ENCODE measurements around the gene ACACA. TPM values are rescaled to one million over a fixed set of nuclear protein-coding genes. Genes with fewer than 3 reads are reported as not detected.

ACACA gene
- total and polyA plus RNA-seq, 2 donors from 2014 or later = 13.8 to 34.9 TPM

DNA sequence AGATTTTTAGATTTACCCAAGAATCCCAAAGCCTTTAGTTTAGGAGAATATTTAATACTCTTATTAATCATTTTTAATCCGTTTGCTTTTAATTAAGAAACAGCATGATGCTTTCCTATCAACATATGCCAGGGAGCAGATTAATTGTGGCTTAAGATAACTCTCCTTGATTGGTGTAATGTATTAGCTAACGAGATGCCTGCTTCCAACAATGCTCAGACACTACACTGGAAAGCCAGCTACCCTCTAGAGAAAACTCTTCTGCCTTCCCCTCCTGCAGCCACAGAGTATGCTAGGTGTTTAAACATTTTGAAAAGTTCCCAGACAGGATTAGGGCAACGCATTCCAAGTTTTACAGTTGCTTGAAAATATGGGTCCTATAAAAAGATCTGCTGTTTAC is 315.7 kb downstream of the ACACA start:
- no peak for FAIRE-seq

DNA sequence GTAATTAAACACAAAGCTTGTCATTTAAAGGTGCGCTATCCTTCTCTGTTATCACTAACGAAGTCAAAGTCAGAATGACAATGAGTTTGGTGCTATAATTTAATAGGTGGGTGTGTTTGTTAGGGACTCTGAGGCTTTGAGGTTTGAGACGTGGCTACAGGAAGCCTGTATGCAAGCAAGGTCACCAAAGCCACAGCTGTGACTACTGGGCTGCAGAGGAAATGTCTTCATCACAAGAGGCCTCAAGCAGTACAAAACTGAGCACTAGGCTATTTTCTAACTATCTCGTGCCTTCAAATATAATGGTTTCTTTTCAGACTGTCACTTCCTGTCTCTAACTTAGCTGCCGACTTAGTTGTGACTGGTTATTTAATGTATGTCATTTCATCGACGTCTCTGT is 316.7 kb downstream of the ACACA start:
- FAIRE-seq (no peak), DNase-seq (no peak)
- H3K4me1 ChIP-seq (ENCODE audit: control insufficient read depth in 2 of 3, insufficient read depth in 2 of 3, low read depth in 1 of 3, low read length in 3 of 3) = peaks cover 4 to 8% (median 6%) of the 10 kb centered on the region in 3 donors
- H3K4me3 ChIP-seq (ENCODE audit: low read length in 3 of 3) = no peak overlapping the region
- no peak for TF ChIP-seq CTCF (IDR thresholded peaks at IDR 0.05; ENCODE audit: borderline replicate concordance, extremely low read depth, insufficient read depth)
- no peaks in the 10 kb centered on the region for H3K27me3 ChIP-seq (ENCODE audit: control insufficient read depth, insufficient read depth, low read length)
- no peaks in the 10 kb centered on the region for H3K9me3 ChIP-seq (ENCODE audit: control insufficient read depth in 2 of 3, insufficient read depth in 1 of 3, low read length in 3 of 3)
- H3K27ac ChIP-seq (ENCODE audit: low read depth in 2 of 2, low read length in 2 of 2) = no peak overlapping the region
- no peaks in the 10 kb centered on the region for H3K36me3 ChIP-seq (ENCODE audit: control insufficient read depth in 2 of 3, insufficient read depth in 3 of 3, low read length in 3 of 3)
- intact Hi-C loops (cut with DNase I) = no loop called here
- no peak overlapping the region for H3K9ac ChIP-seq (ENCODE audit: low read length in 3 of 3)

More for the DNA sequence above, 315.7 kb downstream of the ACACA start:
- Histone ChIP-seq H3K4me3 (ENCODE audit: low read length in 3 of 3) (no peak overlapping the region), H3K9me3 (ENCODE audit: control insufficient read depth in 2 of 3, insufficient read depth in 1 of 3, low read length in 3 of 3) (no peaks in the 10 kb centered on the region), H3K27ac (ENCODE audit: low read depth in 2 of 2, low read length in 2 of 2) (no peak overlapping the region), H3K4me1 (ENCODE audit: control insufficient read depth in 2 of 3, insufficient read depth in 2 of 3, low read depth in 1 of 3, low read length in 3 of 3) (peaks cover 4 to 8% (median 4%) of the 10 kb centered on the region in 3 donors), H3K27me3 (ENCODE audit: control insufficient read depth, insufficient read depth, low read length) (no peaks in the 10 kb centered on the region), H3K36me3 (ENCODE audit: control insufficient read depth in 2 of 3, insufficient read depth in 3 of 3, low read length in 3 of 3) (peaks cover 0 to 2% (median 0%) of the 10 kb centered on the region in 3 donors), H3K9ac (ENCODE audit: low read length in 3 of 3) (no peak overlapping the region)
- no peak for TF ChIP-seq CTCF (IDR thresholded peaks at IDR 0.05; ENCODE audit: borderline replicate concordance, extremely low read depth, insufficient read depth)
- no peak for DNase-seq
- intact Hi-C loops (cut with DNase I) = no loop called here

DNA sequence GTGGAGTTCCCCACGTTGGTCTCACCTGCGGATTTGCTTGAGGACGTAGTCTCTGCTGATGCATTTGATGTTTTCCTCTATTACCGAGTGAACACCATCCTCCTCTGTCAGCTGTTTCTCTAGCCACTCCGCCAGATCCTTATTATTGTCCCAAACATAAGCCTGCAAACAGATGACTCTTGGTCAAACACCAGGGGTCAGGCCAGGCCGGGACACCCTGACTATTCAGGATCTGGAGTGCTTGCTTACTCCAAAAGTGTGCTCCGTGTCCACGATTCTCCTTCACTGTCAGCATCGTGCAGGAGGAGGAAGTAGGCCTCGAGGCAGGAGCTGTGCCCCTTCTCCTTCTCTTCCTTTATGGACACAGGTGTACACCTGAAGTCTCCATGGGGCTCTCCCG is 317.7 kb downstream of the ACACA start:
- Histone ChIP-seq H3K27ac (ENCODE audit: low read depth in 2 of 2, low read length in 2 of 2) (no peak overlapping the region), H3K9ac (ENCODE audit: low read length in 3 of 3) (no peak overlapping the region), H3K27me3 (ENCODE audit: control insufficient read depth, insufficient read depth, low read length) (no peaks in the 10 kb centered on the region), H3K4me1 (ENCODE audit: control insufficient read depth in 2 of 3, insufficient read depth in 2 of 3, low read depth in 1 of 3, low read length in 3 of 3) (peaks cover 4 to 8% (median 6%) of the 10 kb centered on the region in 3 donors), H3K9me3 (ENCODE audit: control insufficient read depth in 2 of 3, insufficient read depth in 1 of 3, low read length in 3 of 3) (no peaks in the 10 kb centered on the region), H3K36me3 (ENCODE audit: control insufficient read depth in 2 of 3, insufficient read depth in 3 of 3, low read length in 3 of 3) (no peaks in the 10 kb centered on the region), H3K4me3 (ENCODE audit: low read length in 3 of 3) (no peak overlapping the region)
- intact Hi-C loops (cut with DNase I) = no loop called here
- no peak for TF ChIP-seq CTCF (IDR thresholded peaks at IDR 0.05; ENCODE audit: borderline replicate concordance, extremely low read depth, insufficient read depth)
- DNase-seq (no peak), FAIRE-seq (no peak)

- H3K4me1 ChIP-seq (ENCODE audit: control insufficient read depth in 2 of 3, insufficient read depth in 2 of 3, low read depth in 1 of 3, low read length in 3 of 3) = peaks cover 4 to 8% (median 6%) of the 10 kb centered on the region in 3 donors
- TF ChIP-seq CTCF (IDR thresholded peaks at IDR 0.05; ENCODE audit: borderline replicate concordance, extremely low read depth, insufficient read depth) = no peak
- FAIRE-seq (no peak), DNase-seq (peak in 3 of 5 donors; percentile 59 to 89 (median 88))
- intact Hi-C loops (cut with DNase I) = no loop called here
- H3K27ac ChIP-seq (ENCODE audit: low read depth in 2 of 2, low read length in 2 of 2) = no peak overlapping the region
- no peaks in the 10 kb centered on the region for H3K36me3 ChIP-seq (ENCODE audit: control insufficient read depth in 2 of 3, insufficient read depth in 3 of 3, low read length in 3 of 3)
- H3K4me3 ChIP-seq (ENCODE audit: low read length in 3 of 3) = no peak overlapping the region
- no peak overlapping the region for H3K9ac ChIP-seq (ENCODE audit: low read length in 3 of 3)
- H3K27me3 ChIP-seq (ENCODE audit: control insufficient read depth, insufficient read depth, low read length) = no peaks in the 10 kb centered on the region
- no peaks in the 10 kb centered on the region for H3K9me3 ChIP-seq (ENCODE audit: control insufficient read depth in 2 of 3, insufficient read depth in 1 of 3, low read length in 3 of 3)
Measured at GRCh38 chr17:37088459-37088858, 318.2 kb downstream of the ACACA start.

Data from kidney (tissue), 14 donors.